B cell (primary cell): ENCODE results near the gene ADCY10. TPM values are rescaled to one million over a fixed set of nuclear protein-coding genes. Genes with fewer than 3 reads are reported as not detected.

Experiments
- ATAC-seq: fragments of 200-7000 bp; cut with Tn5 transposase; one replicate; pipeline ENCODE4 v1.10.0; 2021; ENCODE audit warnings: low read depth, mild to moderate bottlenecking, moderate number of reproducible peaks, moderate library complexity
- CTCF ChIA-PET: fragments of 350-600 bp; sonication (Branson Sonifier 250); formaldehyde crosslinking; loops from one replicate; lab custom pipeline; 2021; ENCODE audit warnings: antibody characterized with exemption, inconsistent platforms; lab: Charles Lee
- POLR2A ChIA-PET: fragments of 350-600 bp; sonication (Branson Sonifier 250); formaldehyde crosslinking; loops from one replicate; lab custom pipeline; 2021; ENCODE audit warnings: antibody characterized with exemption; lab: Charles Lee
- DNase-seq: peaks from one replicate; pipeline ENCODE4 v3.0.0; 2013
- H2AFZ ChIP-seq: 2 replicates; pipeline ENCODE4 v1.6.1; 2012; ENCODE audit warnings: mild to moderate bottlenecking, low read depth, low read length; ENCODE audit not compliant: insufficient read depth, poor library complexity, severe bottlenecking
- H3K27ac ChIP-seq, 2 donors: 1 replicate in 1 of 2; 2 replicates in 1 of 2; pipeline ENCODE4 v1.5.1; 2012 to 2013; ENCODE audit warnings: low read length in 2 of 2, mild to moderate bottlenecking in 2 of 2, moderate library complexity in 1 of 2
- H3K27me3 ChIP-seq, 4 experiments: fragments of 200-600 bp in 1 of 4; sonication (generic) in 1 of 4; replicated peaks in 1 of 4; 1 replicate in 2 of 4; 2 replicates in 2 of 4; pipeline versions ENCODE4 v1.6.1 to v1.7.0; 2013 to 2016; ENCODE audit warnings: low read length in 3 of 4, mild to moderate bottlenecking in 2 of 4, mixed read lengths in 1 of 4, moderate library complexity in 1 of 4; ENCODE audit not compliant: insufficient read depth in 4 of 4, control insufficient read depth in 3 of 4; ENCODE audit errors: control extremely low read depth in 1 of 4
- H3K36me3 ChIP-seq, 2 experiments: replicated peaks in 1 of 2; 1 replicate in 1 of 2; 2 replicates in 1 of 2; pipeline versions ENCODE4 v1.6.1 to v1.7.1; 2013; ENCODE audit warnings: low read length in 1 of 2; ENCODE audit not compliant: insufficient read depth in 2 of 2, control insufficient read depth in 1 of 2; ENCODE audit errors: control extremely low read depth in 1 of 2, extremely low read depth in 1 of 2
- H3K4me1 ChIP-seq, 2 donors: fragments of 200-600 bp in 1 of 2; sonication (generic) in 1 of 2; 1 replicate in 1 of 2; 2 replicates in 1 of 2; pipeline versions ENCODE4 v1.5.1 to v1.6.1; 2013 to 2017; ENCODE audit warnings: low read length in 2 of 2; ENCODE audit not compliant: control insufficient read depth in 2 of 2, insufficient read depth in 2 of 2
- H3K4me2 ChIP-seq: replicated peaks from 2 replicates; pipeline ENCODE3; 2012; ENCODE audit warnings: mild to moderate bottlenecking, low read depth, low read length; ENCODE audit not compliant: poor library complexity, severe bottlenecking
- H3K4me3 ChIP-seq, 5 experiments: fragments of 200-600 bp in 1 of 5; sonication (generic) in 1 of 5; 1 replicate in 3 of 5; 2 replicates in 2 of 5; pipeline versions ENCODE4 v1.5.1 to v1.7.0; 2011 to 2016; ENCODE audit warnings: low read length in 4 of 5, mild to moderate bottlenecking in 4 of 5, low read depth in 2 of 5, control low read depth in 1 of 5, moderate library complexity in 1 of 5; ENCODE audit not compliant: insufficient read depth in 1 of 5; ENCODE audit errors: control extremely low read depth in 1 of 5, extremely low read depth in 1 of 5
- H3K79me2 ChIP-seq: fragments of 200-600 bp; sonication (generic); one replicate; pipeline ENCODE4 v1.6.0; 2016; ENCODE audit warnings: low read length; ENCODE audit not compliant: control insufficient read depth, insufficient read depth
- H3K9ac ChIP-seq: fragments of 200-600 bp; sonication (generic); 2 replicates; pipeline ENCODE4 v1.6.1; 2017; ENCODE audit warnings: mild to moderate bottlenecking, low read length, moderate library complexity
- H3K9me3 ChIP-seq, 3 donors: one replicate each; pipeline versions ENCODE4 v1.6.1 to v1.7.1; 2013; ENCODE audit warnings: low read length in 2 of 3; ENCODE audit not compliant: control insufficient read depth in 2 of 3, insufficient read depth in 1 of 3; ENCODE audit errors: control extremely low read depth in 1 of 3
- H4K20me1 ChIP-seq: 2 replicates; pipeline ENCODE4 v1.6.0; 2012; ENCODE audit warnings: mild to moderate bottlenecking, low read length; ENCODE audit not compliant: insufficient read depth, control insufficient read depth, poor library complexity, severe bottlenecking
- H3K27ac Mint-ChIP-seq: one replicate; pipeline ENCODE4 v1.8.0; 2021; ENCODE audit warnings: mixed read lengths
- H3K27me3 Mint-ChIP-seq: one replicate; pipeline ENCODE4 v1.8.0; 2021; ENCODE audit warnings: mixed read lengths
- H3K4me1 Mint-ChIP-seq: one replicate; pipeline ENCODE4 v1.8.0; 2021; ENCODE audit warnings: mixed read lengths
- H3K4me3 Mint-ChIP-seq: one replicate; pipeline ENCODE4 v1.8.0; 2021; ENCODE audit warnings: mixed read lengths
- H3K9me3 Mint-ChIP-seq: one replicate; pipeline ENCODE4 v1.8.0; 2022; ENCODE audit warnings: mixed read lengths; ENCODE audit not compliant: insufficient read depth
- CTCF ChIP-seq: fragments of 200-600 bp; IDR thresholded peaks from one replicate; pipeline ENCODE4 v1.8.0; 2022; ENCODE audit warnings: antibody characterized with exemption, mild to moderate bottlenecking
- EZH2 ChIP-seq: IDR thresholded peaks from 2 replicates; pipeline ENCODE4 v1.6.1; 2012; ENCODE audit warnings: borderline replicate concordance, low read depth, mild to moderate bottlenecking, moderate library complexity, low read length; ENCODE audit not compliant: insufficient read depth, poor library complexity, severe bottlenecking
- WGBS: methylation state at CpG from one replicate; pipeline ENCODE4 v1.1.5; 2013; ENCODE audit warnings: missing lambda C conversion rate; ENCODE audit not compliant: insufficient coverage; 5-methylcytosine and 5-hydroxymethylcytosine counted together
- intact Hi-C: fragments of 100-400 bp; cut with micrococcal nuclease; formaldehyde crosslinking; loops from one replicate; pipeline ENCODE4 v1.10.0; 2022
- polyA plus RNA-seq: library from polyadenylated mRNA; depleted of rRNA; stranded (reverse); fragments of >200 nt; gene quantifications from 2 replicates; pipeline ENCODE4 v1.2.3, GENCODE V29; 2012
- total RNA-seq, 2 donors: library from RNA; stranded (reverse); fragments of 120-200 nt in 1 of 2; gene quantifications; 1 replicate in 1 of 2; 2 replicates in 1 of 2; pipeline versions ENCODE4 v1.2.3 to v1.2.4, GENCODE V29; 2013 to 2022

ADCY10 gene
- total and polyA plus RNA-seq, 2 donors (not counting 1 experiment from before 2014, with no cell fraction given), result 0.15 TPM; not detected in 1

- Histone ChIP-seq H3K79me2 (no peaks in the 10 kb centered on the region), H3K4me1 (no peaks in the 10 kb centered on the region), H2AFZ (no peak overlapping the region), H3K4me2 (no peak overlapping the region), H4K20me1 (no peaks in the 10 kb centered on the region), H3K27ac (no peak overlapping the region), H3K9ac (no peak overlapping the region), H3K36me3 (no peaks in the 10 kb centered on the region), H3K9me3 (no peaks in the 10 kb centered on the region), H3K4me3 (no peak overlapping the region), H3K27me3 (peaks cover 0 to 3% (median 0%) of the 10 kb centered on the region in 4 experiments)
- POLR2A ChIA-PET, result no interaction called here
- no peak for TF ChIP-seq EZH2
- TF ChIP-seq CTCF, result no peak
- DNase-seq (no peak), ATAC-seq (no peak)
- WGBS, result no CpG with 5 or more reads among the region's 4 CpGs
- no peaks in the 10 kb centered on the region for H3K4me1 Mint-ChIP-seq
- CTCF ChIA-PET, result no interaction called here
- H3K9me3 Mint-ChIP-seq, result no peaks in the 10 kb centered on the region
- intact Hi-C loops, result no loop called here
- peaks cover 19% of the 10 kb centered on the region for H3K27me3 Mint-ChIP-seq
- no peak overlapping the region for H3K27ac Mint-ChIP-seq
- no peak overlapping the region for H3K4me3 Mint-ChIP-seq
These were observed 77.7 kb downstream of the ADCY10 start for GRCh38 chr1:167836197-167836596.

- Histone ChIP-seq H3K9me3 (no peaks in the 10 kb centered on the region), H4K20me1 (no peaks in the 10 kb centered on the region), H3K4me3 (no peak overlapping the region), H3K4me2 (no peak overlapping the region), H2AFZ (no peak overlapping the region), H3K9ac (no peak overlapping the region), H3K4me1 (no peaks in the 10 kb centered on the region), H3K36me3 (no peaks in the 10 kb centered on the region), H3K79me2 (no peaks in the 10 kb centered on the region), H3K27me3 (peaks cover 0 to 3% (median 0%) of the 10 kb centered on the region in 4 experiments), H3K27ac (no peak overlapping the region)
- intact Hi-C loops, result no loop called here
- TF ChIP-seq CTCF, result no peak
- TF ChIP-seq EZH2, result no peak
- H3K27ac Mint-ChIP-seq, result no peak overlapping the region
- no peaks in the 10 kb centered on the region for H3K9me3 Mint-ChIP-seq
- no peak for ATAC-seq
- H3K4me3 Mint-ChIP-seq, result no peak overlapping the region
- CTCF ChIA-PET, result no interaction called here
- no peak for DNase-seq
- no peaks in the 10 kb centered on the region for H3K4me1 Mint-ChIP-seq
- peaks cover 17% of the 10 kb centered on the region for H3K27me3 Mint-ChIP-seq
- POLR2A ChIA-PET, result no interaction called here
These were observed 80.0 kb downstream of the ADCY10 start for GRCh38 chr1:167833904-167834303.
